HCT116 (cell line): Measurements from ENCODE around the gene SETD3. TPM values are rescaled to one million over a fixed set of nuclear protein-coding genes. Genes with fewer than 3 reads are reported as not detected.

Experiments used
- ATAC-seq: fragments of 200-7000 bp; cut with Tn5 transposase; 2 replicates; pipeline ENCODE4 v1.9.1; 2020; ENCODE audit warnings: mild to moderate bottlenecking, moderate library complexity
- BruUV-seq: library from RNA; stranded (reverse); fragments of 400-500 nt; replicated peaks from 2 replicates; lab custom pipeline; 2021; lab: Mats Ljungman, UMichigan
- CTCF ChIA-PET: fragments of 300-600 bp; sonication (Branson Sonifier 250); formaldehyde crosslinking; loops from one replicate; lab custom pipeline; 2021; ENCODE audit warnings: antibody characterized with exemption; lab: Charles Lee
- POLR2A ChIA-PET: fragments of 300-600, 350-600 bp; sonication (Branson Sonifier 250); formaldehyde crosslinking; loops from one replicate; lab custom pipeline; 2021; ENCODE audit warnings: antibody characterized with exemption; lab: Charles Lee
- RAD21 ChIA-PET, 2 experiments: fragments of 300-600 bp; sonication (Branson Sonifier 250); formaldehyde crosslinking; loops; one replicate each; lab custom pipeline; 2023; ENCODE audit warnings: low total read pairs in 2 of 2; ENCODE audit not compliant: uncharacterized antibody in 2 of 2, unreplicated experiment in 2 of 2, low non-redundant PET in 1 of 2; lab: Charles Lee
- DNase-seq: peaks from one replicate; pipeline ENCODE4 v3.0.0-alpha.2; 2010; ENCODE audit warnings: low read depth, low spot score
- H2AFZ ChIP-seq: fragments of 200-600 bp; shearing (Covaris generic), sonication (generic); 2 replicates; pipeline ENCODE4 v1.6.1; 2017; ENCODE audit warnings: low read depth, mixed run types, mixed read lengths, antibody characterized with exemption, low read length; ENCODE audit not compliant: poor library complexity, severe bottlenecking
- H3K27ac ChIP-seq: 2 replicates; pipeline ENCODE4 v1.5.1; 2012; ENCODE audit warnings: low read depth, low read length
- H3K27me3 ChIP-seq: fragments of 200-600 bp; sonication (generic); 2 replicates; pipeline ENCODE4 v1.6.1; 2016; ENCODE audit warnings: mixed run types, low read length, mixed read lengths; ENCODE audit not compliant: insufficient read depth
- H3K36me3 ChIP-seq, 2 experiments: fragments of 200-500 bp in 1 of 2; fragments of 200-600 bp in 1 of 2; sonication (Bioruptor generic) in 1 of 2; sonication (generic) in 1 of 2; 2 replicates each; pipeline versions ENCODE4 v1.5.1 to v1.6.1; 2014 to 2016; ENCODE audit warnings: low read length in 2 of 2, inconsistent platforms in 1 of 2, mixed read lengths in 1 of 2, mixed run types in 1 of 2; ENCODE audit not compliant: insufficient read depth in 2 of 2, control insufficient read depth in 1 of 2
- H3K4me1 ChIP-seq, 2 experiments: fragments of 200-600 bp in 1 of 2; sonication (generic) in 1 of 2; 2 replicates each; pipeline versions ENCODE4 v1.5.1 to v1.6.1; 2012 to 2017; ENCODE audit warnings: low read length in 2 of 2, inconsistent platforms in 1 of 2, mild to moderate bottlenecking in 1 of 2, mixed read lengths in 1 of 2, mixed run types in 1 of 2, moderate library complexity in 1 of 2; ENCODE audit not compliant: insufficient read depth in 2 of 2, control insufficient read depth in 1 of 2
- H3K4me2 ChIP-seq: fragments of 200-600 bp; sonication (generic); 2 replicates; pipeline ENCODE4 v1.6.1; 2017; ENCODE audit warnings: mixed run types, low read length, mixed read lengths
- H3K4me3 ChIP-seq, 2 experiments: fragments of 200-600 bp in 1 of 2; sonication (generic) in 1 of 2; replicated peaks in 1 of 2; 2 replicates each; pipeline ENCODE4 v1.5.1; 2011 to 2016; ENCODE audit warnings: low read length in 2 of 2, control low read depth in 1 of 2, low read depth in 1 of 2, mild to moderate bottlenecking in 1 of 2, mixed read lengths in 1 of 2, mixed run types in 1 of 2
- H3K79me2 ChIP-seq: fragments of 200-600 bp; sonication (generic); 2 replicates; pipeline ENCODE4 v1.6.1; 2017; ENCODE audit warnings: mild to moderate bottlenecking, mixed run types, low read length, moderate library complexity, mixed read lengths; ENCODE audit not compliant: insufficient read depth
- H3K9ac ChIP-seq: fragments of 200-600 bp; sonication (generic); 2 replicates; pipeline ENCODE4 v1.6.1; 2016; ENCODE audit warnings: low read length, mixed read lengths
- H3K9me2 ChIP-seq: fragments of 200-600 bp; sonication (generic), shearing (Covaris generic); 2 replicates; pipeline ENCODE4 v1.6.1; 2017; ENCODE audit warnings: mixed run types, mild to moderate bottlenecking, moderate library complexity; ENCODE audit not compliant: insufficient read depth
- H3K9me3 ChIP-seq, 2 experiments: fragments of 200-500 bp in 1 of 2; fragments of 200-600 bp in 1 of 2; sonication (Bioruptor generic) in 1 of 2; sonication (generic) in 1 of 2; 2 replicates each; pipeline ENCODE4 v1.6.1; 2014 to 2017; ENCODE audit warnings: low read length in 2 of 2, mixed read lengths in 2 of 2, inconsistent platforms in 1 of 2, low read depth in 1 of 2, mild to moderate bottlenecking in 1 of 2, mixed run types in 1 of 2, moderate library complexity in 1 of 2; ENCODE audit not compliant: control insufficient read depth in 1 of 2, insufficient read depth in 1 of 2
- H4K20me1 ChIP-seq: fragments of 200-600 bp; sonication (generic), shearing (Covaris generic); 2 replicates; pipeline ENCODE4 v1.6.1; 2017; ENCODE audit warnings: mixed run types, mild to moderate bottlenecking, moderate library complexity; ENCODE audit not compliant: insufficient read depth
- ATF3 ChIP-seq: IDR thresholded peaks from 2 replicates; pipeline ENCODE4 v1.6.1; 2012
- CTCF ChIP-seq, 3 experiments: fragments of 200-600 bp in 1 of 3; sonication (generic) in 1 of 3; IDR thresholded peaks in 2 of 3; conservative IDR thresholded peaks in 1 of 3; 2 replicates each; pipeline ENCODE4 v1.5.1; 2012 to 2017; ENCODE audit warnings: low read depth in 2 of 3, low read length in 2 of 3, antibody characterized with exemption in 1 of 3, borderline replicate concordance in 1 of 3, control low read depth in 1 of 3, mild to moderate bottlenecking in 1 of 3, mixed read lengths in 1 of 3, mixed run types in 1 of 3, moderate library complexity in 1 of 3; ENCODE audit not compliant: insufficient read depth in 1 of 3
- EGR1 ChIP-seq: IDR thresholded peaks from 2 replicates; pipeline ENCODE4 v1.6.1; 2012; ENCODE audit warnings: low read depth
- ELF1 ChIP-seq: IDR thresholded peaks from 2 replicates; pipeline ENCODE4 v1.6.1; 2012; ENCODE audit warnings: low read depth, borderline replicate concordance
- EZH2 ChIP-seq: fragments of 200-600 bp; sonication (generic); IDR thresholded peaks from 2 replicates; pipeline ENCODE4 v1.6.1; 2017; ENCODE audit warnings: antibody characterized with exemption, mixed run types
- EZH2phosphoT487 ChIP-seq: fragments of 200-600 bp; IDR thresholded peaks from 2 replicates; pipeline ENCODE4 v1.6.1; 2018; ENCODE audit warnings: antibody characterized with exemption, borderline replicate concordance
- JUND ChIP-seq: IDR thresholded peaks from 2 replicates; pipeline ENCODE4 v1.6.1; 2012
- POLR2A ChIP-seq: IDR thresholded peaks from 2 replicates; pipeline ENCODE4 v1.7.0; 2011; ENCODE audit warnings: borderline replicate concordance; ENCODE audit not compliant: insufficient read depth, insufficient read length; ENCODE audit errors: extremely low read depth
- RAD21 ChIP-seq: IDR thresholded peaks from 2 replicates; pipeline ENCODE4 v1.6.1; 2012; ENCODE audit warnings: low read depth, mild to moderate bottlenecking
- SP1 ChIP-seq: IDR thresholded peaks from 2 replicates; pipeline ENCODE4 v1.6.1; 2012; ENCODE audit warnings: low read depth
- SRF ChIP-seq: IDR thresholded peaks from 2 replicates; pipeline ENCODE4 v1.6.1; 2012; ENCODE audit warnings: low read depth
- ZFX ChIP-seq: fragments of 450-650 bp; IDR thresholded peaks from 2 replicates; pipeline ENCODE4 v1.6.1; 2017
- intact Hi-C: fragments of 100-400 bp; cut with micrococcal nuclease; formaldehyde crosslinking; loops from 2 replicates; pipeline ENCODE4 v1.10.0; 2022
- total RNA-seq: library from RNA; stranded (reverse); gene quantifications from one replicate; pipeline ENCODE4 v1.2.1, GENCODE V29; 2021; ENCODE audit not compliant: unreplicated experiment

SETD3 gene
- total RNA-seq, 1 experiment from 2014 or later: 46.6 TPM

- TF ChIP-seq CTCF (IDR thresholded peaks at IDR 0.05 in 2 of 3, conservative IDR thresholded peaks at IDR 0.05 in 1 of 3; ENCODE audit: borderline replicate concordance in 1 of 3, insufficient read depth in 1 of 3, low read depth in 2 of 3, low read length in 2 of 3) (no peak), SP1 (no peak), ZFX (no peak), POLR2A (no peak), JUND (no peak), EGR1 (no peak), ELF1 (no peak)
Observed at GRCh38 chr14:99505089-99505488, 24.4 kb upstream of the SETD3 start (continued).

GRCh38 chr14:99503848-99504453 lies 23.3 kb upstream of the SETD3 start:
- intact Hi-C loops: no loop called here
- no peaks in the 10 kb centered on the region for H4K20me1 ChIP-seq
- POLR2A ChIA-PET: no interaction called here
- no peak overlapping the region for H3K4me3 ChIP-seq
- H3K27me3 ChIP-seq: no peaks in the 10 kb centered on the region
- TF ChIP-seq ATF3: no peak
- no peak for TF ChIP-seq EZH2phosphoT487
- TF ChIP-seq EZH2: no peak
- TF ChIP-seq EGR1: no peak
- TF ChIP-seq SRF: no peak
- no peak for TF ChIP-seq RAD21
- RAD21 ChIA-PET: no interaction called here
- no peaks in the 10 kb centered on the region for H3K9me2 ChIP-seq
- no peak overlapping the region for H3K27ac ChIP-seq
- BruUV-seq: no TSS peak
- DNase-seq: no peak
- no peak for ATAC-seq
- CTCF ChIA-PET: no interaction called here
- no peak overlapping the region for H3K9ac ChIP-seq
- no peaks in the 10 kb centered on the region for H3K4me1 ChIP-seq
- peaks cover 39 to 69% of the 10 kb centered on the region in 2 experiments for H3K36me3 ChIP-seq
- H3K9me3 ChIP-seq: no peaks in the 10 kb centered on the region
- no peak overlapping the region for H2AFZ ChIP-seq
- H3K79me2 ChIP-seq: no peaks in the 10 kb centered on the region
- H3K4me2 ChIP-seq: no peak overlapping the region
